Hepatocyte (in vitro differentiated cells): Measurements from ENCODE around the gene RAB5A. TPM values are rescaled to one million over a fixed set of nuclear protein-coding genes. Genes with fewer than 3 reads are reported as not detected.
"Not testable (repeated sequence)": the region's sequence is repeated elsewhere in the genome, so short reads cannot be mapped to it uniquely, and the experiment has no call there.

Experiments used
- DNase-seq: peaks from one replicate; pipeline ENCODE4 v3.0.0-alpha.2; 2016; ENCODE audit warnings: low spot score
- H2AFZ ChIP-seq: fragments of 200-600 bp; sonication (generic); 2 replicates; pipeline ENCODE4 v1.6.0; 2016; ENCODE audit warnings: antibody characterized with exemption, mild to moderate bottlenecking
- H3K27ac ChIP-seq: fragments of 200-600 bp; sonication (generic); 2 replicates; pipeline ENCODE4 v1.5.1; 2016; ENCODE audit warnings: mild to moderate bottlenecking
- H3K27me3 ChIP-seq: fragments of 200-600 bp; sonication (generic); 2 replicates; pipeline ENCODE4 v1.6.1; 2016
- H3K36me3 ChIP-seq: fragments of 200-600 bp; sonication (generic); replicated peaks from 2 replicates; pipeline ENCODE4 v1.5.1; 2016; ENCODE audit warnings: low read depth; ENCODE audit not compliant: insufficient read depth
- H3K4me1 ChIP-seq: fragments of 200-600 bp; sonication (generic); 2 replicates; pipeline ENCODE4 v1.5.1; 2016; ENCODE audit warnings: mild to moderate bottlenecking, moderate library complexity; ENCODE audit not compliant: insufficient read depth
- H3K4me2 ChIP-seq: fragments of 200-600 bp; sonication (generic); 2 replicates; pipeline ENCODE4 v1.6.0; 2016
- H3K4me3 ChIP-seq: fragments of 200-600 bp; sonication (generic); 2 replicates; pipeline ENCODE4 v1.5.1; 2016; ENCODE audit warnings: mild to moderate bottlenecking
- H3K79me2 ChIP-seq: fragments of 200-600 bp; sonication (generic); 2 replicates; pipeline ENCODE4 v1.6.0; 2017; ENCODE audit warnings: mild to moderate bottlenecking
- H3K9me2 ChIP-seq: fragments of 200-600 bp; sonication (generic); replicated peaks from 2 replicates; pipeline ENCODE4 v1.6.0; 2017; ENCODE audit warnings: mild to moderate bottlenecking; ENCODE audit not compliant: insufficient read depth
- H3K9me3 ChIP-seq: fragments of 200-600 bp; sonication (generic); 2 replicates; pipeline ENCODE4 v1.5.1; 2016; ENCODE audit warnings: low read depth, mild to moderate bottlenecking
- H4K20me1 ChIP-seq: fragments of 200-600 bp; sonication (generic); 2 replicates; pipeline ENCODE4 v1.6.0; 2016; ENCODE audit warnings: mild to moderate bottlenecking; ENCODE audit not compliant: insufficient read depth, poor library complexity, severe bottlenecking
- CTCF ChIP-seq: fragments of 200-600 bp; sonication (generic); IDR thresholded peaks from 2 replicates; pipeline ENCODE4 v1.5.1; 2016; ENCODE audit warnings: antibody characterized with exemption, mild to moderate bottlenecking; ENCODE audit not compliant: poor library complexity
- EZH2 ChIP-seq: fragments of 200-600 bp; sonication (generic); IDR thresholded peaks from 2 replicates; pipeline ENCODE4 v1.6.1; 2016; ENCODE audit warnings: antibody characterized with exemption, mild to moderate bottlenecking, borderline replicate concordance
- EZH2phosphoT487 ChIP-seq: fragments of 200-600 bp; sonication (generic); IDR thresholded peaks from one replicate; pipeline ENCODE4 v1.6.1; 2018; ENCODE audit warnings: antibody characterized with exemption, mild to moderate bottlenecking, low read depth, moderate library complexity; ENCODE audit not compliant: unreplicated experiment, severe bottlenecking
- WGBS: methylation state at CpG from one replicate; pipeline ENCODE4 v1.1.6; 2016; ENCODE audit warnings: low lambda C conversion rate; ENCODE audit errors: missing lambda C conversion rate; 5-methylcytosine and 5-hydroxymethylcytosine counted together
- polyA plus RNA-seq: library from polyadenylated mRNA; unstranded; fragments of >200 nt; fragmentation: Nextera tagmentation; extraction: Ambion mirVana; gene quantifications from 2 replicates; pipeline ENCODE4 v1.2.1, GENCODE V29; 2016
- total RNA-seq: library from RNA; depleted of rRNA; stranded (reverse); fragments of >200 nt; gene quantifications from 2 replicates; pipeline ENCODE4 v1.2.3, GENCODE V29; 2014

Gene RAB5A
- total and polyA plus RNA-seq, 2 experiments from 2014 or later, result 72.2 to 76.1 TPM

GRCh38 chr3:19967812-19968211, 20.9 kb downstream of the RAB5A start:
- WGBS, result 90% methylated on average over 4 of the region's 4 CpGs
- peaks cover 92% of the 10 kb centered on the region for H4K20me1 ChIP-seq

DNA sequence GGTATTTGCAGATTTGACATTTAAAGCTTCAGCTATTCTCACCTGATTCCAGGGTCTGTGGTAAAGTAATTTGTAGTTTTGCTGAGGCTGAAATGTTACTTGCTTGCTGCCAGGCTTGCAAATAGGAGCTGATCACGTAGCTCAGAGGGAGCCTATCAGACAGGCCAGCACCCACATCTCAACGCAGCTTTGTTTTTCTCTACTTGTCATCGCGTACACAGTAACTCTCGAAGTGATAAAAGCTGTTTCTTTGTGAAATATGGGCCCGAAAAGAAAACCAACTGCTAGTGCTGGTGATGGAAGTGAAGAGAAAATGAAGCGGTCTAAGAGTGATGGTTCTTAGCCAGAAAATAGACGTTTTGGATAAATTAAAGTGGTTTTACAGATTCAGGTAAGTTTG, 23.4 kb downstream of the RAB5A start:
- Histone ChIP-seq H2AFZ (no peak overlapping the region), H3K4me2 (no peak overlapping the region), H3K4me3 (no peak overlapping the region), H4K20me1 (peaks cover 86% of the 10 kb centered on the region), H3K27me3 (no peaks in the 10 kb centered on the region), H3K9me2 (no peaks in the 10 kb centered on the region), H3K9me3 (no peaks in the 10 kb centered on the region), H3K36me3 (no peaks in the 10 kb centered on the region), H3K79me2 (peaks cover 95% of the 10 kb centered on the region), H3K27ac (no peak overlapping the region), H3K4me1 (no peaks in the 10 kb centered on the region)
- TF ChIP-seq EZH2phosphoT487 (no peak), EZH2 (no peak), CTCF (no peak)
- no peak for DNase-seq
- WGBS, result 78% methylated on average over 8 of the region's 8 CpGs

More at GRCh38 chr3:19967812-19968211, 20.9 kb downstream of the RAB5A start:
- H2AFZ ChIP-seq, result no peak overlapping the region
- H3K79me2 ChIP-seq, result peaks cover 100% of the 10 kb centered on the region
- H3K4me3 ChIP-seq, result no peak overlapping the region
- H3K36me3 ChIP-seq, result no peaks in the 10 kb centered on the region
- TF ChIP-seq CTCF, result no peak
- TF ChIP-seq EZH2, result no peak
- TF ChIP-seq EZH2phosphoT487, result no peak
- H3K4me1 ChIP-seq, result no peaks in the 10 kb centered on the region
- H3K4me2 ChIP-seq, result no peak overlapping the region
- no peaks in the 10 kb centered on the region for H3K9me2 ChIP-seq
- no peaks in the 10 kb centered on the region for H3K27me3 ChIP-seq
- no peak for DNase-seq
- H3K27ac ChIP-seq, result no peak overlapping the region
- H3K9me3 ChIP-seq, result no peaks in the 10 kb centered on the region

DNA sequence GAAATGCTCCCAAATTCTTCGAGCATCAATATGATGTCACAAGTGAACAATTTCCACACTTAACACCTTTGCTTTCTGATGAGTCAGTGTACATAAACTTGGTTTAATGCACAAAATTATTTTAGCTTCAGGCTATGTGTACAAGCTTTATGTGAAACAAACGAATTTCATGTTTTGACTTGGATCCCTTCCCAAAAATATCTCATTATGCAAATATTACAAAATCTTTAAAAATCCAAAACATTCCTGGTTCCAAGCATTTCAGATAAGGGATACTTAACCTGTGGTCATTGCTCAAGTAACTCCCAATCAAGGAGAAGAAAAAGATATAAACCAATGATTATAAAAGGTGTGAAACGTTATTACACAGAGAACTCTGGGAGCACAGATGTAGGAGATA, 25.2 kb downstream of the RAB5A start:
- TF ChIP-seq EZH2phosphoT487 (no peak), EZH2 (no peak), CTCF (no peak)
- Histone ChIP-seq H4K20me1 (peaks cover 72% of the 10 kb centered on the region), H3K36me3 (no peaks in the 10 kb centered on the region), H3K27me3 (no peaks in the 10 kb centered on the region), H2AFZ (no peak overlapping the region), H3K4me2 (no peak overlapping the region), H3K9me3 (no peaks in the 10 kb centered on the region), H3K4me3 (no peak overlapping the region), H3K4me1 (no peaks in the 10 kb centered on the region), H3K79me2 (peaks cover 81% of the 10 kb centered on the region), H3K27ac (no peak overlapping the region), H3K9me2 (no peaks in the 10 kb centered on the region)
- no peak for DNase-seq
- 76% methylated on average over 3 of the region's 3 CpGs for WGBS

GRCh38 chr3:19988904-19989303, 42.0 kb downstream of the RAB5A start:
- not testable (repeated sequence) for H3K4me3 ChIP-seq, H4K20me1 ChIP-seq, H3K4me1 ChIP-seq, DNase-seq, H3K27me3 ChIP-seq, H3K4me2 ChIP-seq, H2AFZ ChIP-seq, H3K9me3 ChIP-seq, H3K79me2 ChIP-seq, H3K36me3 ChIP-seq, H3K27ac ChIP-seq, H3K9me2 ChIP-seq
- 98% methylated on average over 8 of the region's 8 CpGs for WGBS
